SH-SY5Y (cell line): Measurements from ENCODE around the gene NCOA3.

ENCODE experiments used
- GATA2 ChIP-seq: IDR thresholded peaks from 2 replicates; pipeline ENCODE4 v1.6.1; 2011; ENCODE audit warnings: mild to moderate bottlenecking, low read depth, low read length
- GATA3 ChIP-seq: IDR thresholded peaks from 2 replicates; pipeline ENCODE4 v1.6.1; 2011; ENCODE audit warnings: low read depth, mild to moderate bottlenecking, low read length, moderate library complexity

NCOA3 gene

DNA sequence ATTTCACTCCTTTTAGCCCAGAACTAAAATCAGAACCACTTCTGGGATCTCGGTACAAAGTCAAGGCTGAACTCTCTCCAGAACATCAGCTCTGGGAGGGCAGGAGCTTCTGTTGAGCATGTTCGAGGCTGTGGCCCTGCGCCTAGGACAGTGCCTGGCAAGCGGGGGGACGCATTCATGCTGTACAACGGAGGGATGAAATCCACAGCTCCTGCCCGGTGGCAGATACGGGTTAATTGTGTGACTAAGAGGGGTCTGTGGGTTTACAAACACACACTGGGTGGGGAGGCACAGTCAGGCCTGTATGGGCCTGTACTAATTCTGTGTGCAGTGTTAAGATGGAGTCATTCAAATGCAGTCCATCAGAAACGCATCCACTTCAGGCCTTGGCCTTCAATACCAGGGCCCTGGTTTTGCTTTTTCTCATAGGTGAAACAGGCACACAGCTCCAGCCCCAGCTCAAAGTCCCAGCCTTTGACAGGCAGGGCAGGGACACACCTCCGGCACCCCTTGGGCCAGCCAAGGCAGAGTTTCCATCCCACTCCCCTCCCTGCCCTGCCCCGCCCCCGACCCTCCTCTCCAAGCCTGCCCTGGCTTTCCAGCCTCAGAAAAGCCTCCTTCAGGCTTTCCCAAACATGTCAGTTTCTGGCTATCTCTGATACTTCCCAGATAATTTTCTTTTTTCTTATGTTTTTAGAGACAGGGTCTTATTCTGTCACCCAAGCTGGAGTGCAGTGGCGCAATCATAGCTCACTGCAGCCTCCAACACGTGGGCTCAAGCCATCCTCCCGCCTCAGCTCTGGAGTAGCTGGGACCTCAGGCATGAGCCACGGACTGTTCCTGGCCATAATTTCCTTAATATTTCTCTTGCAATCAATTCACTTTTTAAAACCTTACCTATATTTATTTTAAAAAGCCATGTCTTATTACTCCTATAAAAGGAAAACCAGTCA lies 173.8 kb downstream of the NCOA3 start:
- TF ChIP-seq GATA3 (no peak), GATA2 (no peak)

DNA sequence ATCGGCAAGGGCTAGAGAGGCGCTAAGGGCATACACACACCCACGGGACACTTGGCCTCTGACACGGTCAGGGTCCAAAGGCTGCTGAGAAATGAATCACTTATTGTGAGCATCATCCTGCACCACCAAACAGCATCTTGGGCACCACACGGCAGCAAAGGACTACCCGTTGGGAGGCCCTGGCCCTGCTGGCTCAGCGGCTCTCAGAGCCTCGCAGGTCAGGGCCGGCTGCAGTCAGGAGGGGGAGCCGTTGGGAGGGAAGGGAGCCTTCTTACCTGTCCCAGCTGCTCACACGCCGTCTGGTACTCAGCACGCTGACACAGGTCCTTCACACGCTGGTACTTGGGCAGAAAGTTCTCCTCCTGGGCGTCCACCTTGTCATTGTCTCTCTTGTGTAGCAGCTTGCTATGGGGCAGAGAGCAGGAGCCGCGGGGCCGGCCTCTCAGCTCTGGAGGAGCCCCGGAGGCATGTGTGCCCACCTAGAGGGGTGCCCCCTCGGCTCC lies 174.6 kb downstream of the NCOA3 start:
- TF ChIP-seq GATA3 (no peak), GATA2 (no peak)

DNA sequence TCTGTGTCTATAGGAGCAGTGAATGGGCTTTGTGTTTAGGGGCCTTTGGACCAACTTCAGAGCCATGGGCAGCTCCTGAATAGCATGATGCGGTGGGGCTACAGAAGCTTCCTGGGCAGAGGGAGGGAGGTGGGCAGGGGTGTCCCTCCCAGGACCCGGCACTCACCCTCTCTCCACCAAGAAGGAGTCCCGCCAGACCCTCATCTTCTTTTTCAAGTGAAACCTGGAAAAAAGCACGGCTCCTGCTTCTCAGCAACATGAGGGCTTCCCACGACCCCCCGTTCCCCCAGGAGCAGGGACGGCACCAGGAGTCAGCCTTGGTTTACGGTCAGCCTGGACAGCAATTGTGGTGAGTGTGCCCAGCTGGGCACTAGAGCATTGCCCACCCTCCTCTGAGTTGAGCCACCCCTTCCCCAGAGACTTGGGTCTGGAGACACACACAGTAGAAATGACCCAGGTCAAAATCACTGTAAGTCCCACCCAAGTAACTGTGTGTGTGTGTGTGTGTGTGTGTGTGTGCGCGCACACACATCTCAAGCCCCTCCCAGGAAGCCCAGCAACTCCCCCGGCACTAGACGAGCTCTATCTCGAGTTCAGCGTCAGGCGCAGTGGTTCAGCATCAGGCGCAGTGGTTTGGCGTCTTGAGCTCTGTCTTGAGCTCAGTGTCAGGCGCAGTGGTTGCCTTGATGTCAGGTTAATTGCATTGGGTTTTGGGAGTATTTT lies 175.4 kb downstream of the NCOA3 start:
- no peak for TF ChIP-seq GATA2
- no peak for TF ChIP-seq GATA3

DNA sequence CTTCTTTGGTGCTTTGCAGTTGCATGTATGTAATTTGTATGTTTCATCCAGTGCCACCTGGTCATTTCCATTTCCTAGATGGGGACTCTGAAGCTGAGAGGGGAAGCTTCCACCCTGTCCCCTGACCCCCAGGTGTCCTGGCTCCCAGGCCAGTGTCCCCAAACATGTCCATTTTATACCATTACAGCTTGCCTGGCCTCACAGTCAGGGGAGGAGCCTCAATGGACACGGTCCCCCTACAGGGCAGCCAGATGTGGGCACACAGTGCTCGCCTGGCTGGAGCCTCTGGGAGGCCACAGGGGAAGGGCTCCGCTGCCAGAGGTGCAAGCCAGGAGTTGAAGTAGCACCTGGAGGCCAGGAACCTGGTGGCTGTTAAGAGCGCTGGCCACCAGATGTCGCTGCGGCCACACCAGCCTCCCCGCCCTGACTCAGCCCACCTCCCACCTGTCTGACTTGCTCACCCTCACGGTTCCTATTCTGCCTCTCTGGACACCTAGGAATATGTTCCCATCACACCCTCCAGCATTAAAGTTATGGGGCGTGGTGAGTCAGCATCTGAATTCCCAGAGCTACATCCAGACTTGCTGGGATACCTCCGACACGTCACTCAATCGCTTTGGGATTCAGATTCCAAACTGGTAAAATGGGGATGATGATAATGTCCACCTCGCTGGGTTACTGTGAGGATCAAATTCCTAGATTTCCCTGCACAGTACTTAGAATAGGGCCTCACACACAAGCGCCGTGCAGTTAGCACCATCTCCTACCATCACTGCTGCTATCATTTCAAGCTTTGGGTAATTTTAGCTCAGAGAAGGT lies 176.2 kb downstream of the NCOA3 start:
- no peak for TF ChIP-seq GATA3

DNA sequence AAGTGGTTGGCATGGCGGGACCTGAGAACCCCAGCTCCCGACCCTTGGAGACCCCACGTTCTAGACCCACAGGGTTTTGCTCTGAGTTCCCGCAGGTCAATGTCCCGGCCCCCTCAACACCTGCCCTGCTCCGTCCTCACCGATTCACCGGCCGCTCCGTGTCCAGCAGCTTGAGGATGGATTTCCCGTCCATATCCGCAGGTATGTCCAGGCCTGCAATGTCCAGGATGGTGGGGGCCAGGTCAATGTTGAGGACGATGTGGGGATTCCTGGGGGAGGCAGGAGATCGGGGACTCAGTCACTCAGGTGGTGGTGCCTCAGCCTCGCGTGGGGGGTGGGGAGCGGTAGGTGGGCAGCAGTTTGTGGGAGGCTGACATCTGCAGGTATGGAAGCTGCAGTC lies 176.8 kb downstream of the NCOA3 start:
- TF ChIP-seq GATA2 (no peak), GATA3 (no peak)

DNA sequence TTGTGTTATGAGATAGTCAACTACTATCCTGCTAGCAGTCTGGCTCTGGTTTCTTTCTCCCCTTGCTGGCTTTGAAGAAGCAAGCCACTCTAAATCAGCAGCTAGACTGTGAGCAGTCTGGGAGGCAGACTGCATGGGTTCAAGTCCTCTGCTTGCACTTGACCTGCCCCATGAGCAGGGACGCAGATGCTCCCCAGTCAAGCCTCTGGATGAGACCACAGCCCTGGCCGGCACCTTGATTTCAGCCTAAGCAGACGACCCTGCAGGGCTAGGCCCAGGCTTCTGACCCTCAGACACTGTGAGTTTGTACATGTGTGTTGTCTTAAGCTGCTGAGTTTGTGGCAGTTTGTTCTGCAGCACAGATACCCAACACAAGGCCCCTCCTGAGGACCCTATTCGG lies 177.8 kb downstream of the NCOA3 start:
- TF ChIP-seq GATA3 (no peak), GATA2 (no peak)

DNA sequence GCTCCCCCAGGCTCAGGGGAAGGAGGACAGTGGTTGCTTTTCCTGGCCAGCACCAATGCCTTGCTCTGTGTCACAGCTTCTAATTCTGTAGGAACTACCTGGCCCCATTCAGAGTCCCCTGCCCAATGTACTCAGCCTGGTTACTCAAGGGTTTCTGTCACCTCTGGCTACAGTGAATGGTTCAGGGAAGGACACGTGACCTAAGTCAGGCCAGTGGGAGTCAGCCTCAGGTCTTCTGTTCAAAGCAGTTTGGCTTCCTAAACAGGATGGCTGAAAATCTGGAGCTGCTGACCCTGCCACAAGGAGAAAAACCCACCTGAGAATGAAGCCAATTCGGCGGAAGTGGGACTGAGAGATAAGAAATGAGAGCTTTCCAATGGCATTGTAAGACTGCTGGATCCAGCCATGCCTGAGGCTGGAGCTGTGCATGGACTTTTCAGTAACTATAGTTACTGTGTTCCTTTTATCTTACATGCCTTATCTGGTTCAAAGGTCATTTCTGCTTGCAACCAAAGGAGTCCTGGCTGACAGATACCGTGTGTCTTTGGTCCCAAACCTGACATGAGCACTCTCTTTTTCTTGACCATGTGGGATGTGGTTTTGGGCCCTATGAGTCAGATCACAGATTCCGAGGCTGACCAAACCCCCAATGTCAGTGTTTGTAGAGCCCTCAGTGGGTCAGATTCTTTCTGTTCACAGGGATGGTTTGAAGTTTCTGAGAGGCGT lies 179.3 kb downstream of the NCOA3 start:
- TF ChIP-seq GATA3 (no peak), GATA2 (no peak)

DNA sequence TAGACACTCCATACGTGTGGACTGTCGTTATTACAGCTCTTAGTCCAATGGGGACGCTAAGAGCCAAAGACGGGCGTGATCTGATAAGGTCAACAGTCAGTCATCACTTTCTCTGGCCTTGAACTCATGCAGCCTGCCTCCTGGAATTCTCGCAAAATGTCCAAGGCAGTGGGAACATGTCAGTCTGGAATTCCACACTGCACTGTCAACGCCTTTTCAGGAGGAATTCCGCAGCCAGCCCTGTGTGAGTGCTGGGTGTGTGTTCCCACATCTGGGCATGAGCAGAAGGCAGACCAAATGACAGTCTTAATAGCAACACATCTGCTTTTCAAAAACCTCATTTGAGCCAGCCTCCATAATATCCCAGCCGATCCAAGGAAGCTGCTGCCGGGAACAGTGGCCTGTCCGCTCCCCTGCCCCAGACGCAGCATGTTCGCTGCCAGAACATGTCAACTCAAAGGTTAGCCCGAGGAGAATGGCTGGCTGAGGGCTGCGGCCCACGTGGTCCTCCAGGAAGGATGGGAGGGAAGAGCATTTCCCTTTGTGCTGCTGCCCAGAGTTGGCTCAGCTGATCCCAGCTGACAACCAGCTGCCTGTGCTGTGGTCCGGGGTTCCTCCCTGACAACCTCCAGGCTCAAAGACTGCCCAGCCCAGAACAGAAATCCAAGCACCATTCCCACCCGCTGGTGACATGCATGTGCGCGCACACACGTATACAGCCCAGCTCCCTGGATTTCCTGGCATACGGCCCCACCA lies 180.5 kb downstream of the NCOA3 start:
- TF ChIP-seq GATA2 (no peak), GATA3 (no peak)

DNA sequence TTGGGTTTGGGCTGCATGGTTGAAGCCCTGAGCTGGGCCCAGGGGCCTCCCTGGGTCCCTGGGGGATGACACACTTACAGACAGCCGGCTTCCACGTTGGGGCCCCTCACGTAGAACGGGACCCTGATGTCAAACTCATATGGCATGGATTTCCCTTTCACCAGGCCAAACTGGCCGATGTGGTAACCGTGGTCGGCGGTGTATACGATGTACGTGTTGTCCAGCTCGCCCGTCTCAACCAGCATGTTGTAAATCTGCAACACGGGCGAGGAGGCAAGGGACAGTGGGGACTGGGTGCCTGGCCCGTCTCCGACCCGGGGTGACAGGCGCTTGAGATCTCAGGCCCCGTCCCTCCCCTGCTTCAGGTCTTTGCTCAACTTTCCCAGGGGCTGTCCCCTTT lies 181.2 kb downstream of the NCOA3 start:
- TF ChIP-seq GATA2 (no peak), GATA3 (no peak)

DNA sequence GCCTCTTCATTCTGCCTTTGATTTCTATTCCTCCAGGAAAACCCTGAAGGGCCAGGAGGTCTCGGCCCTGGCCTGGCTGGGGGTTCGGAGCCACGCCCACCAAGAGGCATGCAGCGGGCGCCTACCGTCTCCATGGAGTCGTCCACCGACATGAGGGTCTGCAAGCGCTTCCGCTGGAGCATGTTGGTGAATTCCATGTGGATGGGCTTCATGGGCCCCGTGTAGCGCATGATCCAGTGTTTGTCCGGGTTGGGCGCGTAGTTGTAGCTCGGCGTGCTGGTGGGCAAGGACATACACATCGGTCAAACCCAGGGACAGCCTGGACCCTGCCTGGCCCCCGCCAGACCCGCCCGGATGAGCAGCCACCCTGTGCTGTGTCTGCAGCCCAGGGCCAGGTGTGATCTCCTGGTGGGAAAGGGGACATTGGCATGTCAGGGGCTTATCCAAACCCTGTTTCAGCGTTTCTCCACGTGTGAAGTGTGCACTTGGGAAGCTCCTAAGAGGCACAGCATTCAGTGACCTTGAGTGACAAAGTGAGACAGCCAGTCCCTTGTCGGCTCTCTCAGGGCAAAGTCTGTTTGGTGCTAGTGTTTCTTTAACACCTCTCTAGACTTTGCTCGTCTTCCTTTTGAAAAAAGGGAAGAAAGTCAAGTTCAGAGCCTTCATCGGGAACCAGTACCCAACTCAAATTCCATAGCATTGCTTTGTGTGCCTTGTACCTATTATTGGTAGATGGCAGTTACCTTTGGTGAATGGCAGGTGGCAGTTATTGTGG lies 182.8 kb downstream of the NCOA3 start:
- TF ChIP-seq GATA2 (no peak), GATA3 (no peak)

DNA sequence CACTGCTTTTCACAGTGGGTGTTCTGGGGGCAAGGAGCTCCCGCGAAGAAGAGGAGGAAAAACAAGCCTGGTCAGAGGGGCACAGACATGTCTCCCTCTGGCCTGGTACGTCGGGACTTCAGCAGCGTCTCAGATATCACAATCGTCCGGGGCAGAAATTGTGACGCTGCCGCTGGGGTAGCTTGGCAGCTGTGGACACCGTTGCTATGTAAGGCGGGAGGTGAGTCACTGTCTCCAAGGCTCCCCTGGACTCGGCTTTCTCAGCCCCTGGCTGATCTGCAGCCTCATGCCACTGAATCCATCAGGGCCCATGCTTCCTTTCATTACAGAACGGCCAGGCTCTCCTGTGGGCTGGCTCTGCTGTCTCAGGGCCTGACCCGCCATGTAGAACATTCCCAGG lies 184.9 kb downstream of the NCOA3 start:
- TF ChIP-seq GATA3 (no peak), GATA2 (no peak)
